DMS53 treated with DMSO at 0.1 percent for 48 hours (cell line): ENCODE data around the gene PRXL2C.
A peak's percentile ranks its signal among the peaks of the same experiment; 100 is the strongest.

Experiments
- DNase-seq: peaks from one replicate; lab custom pipeline; 2025; ENCODE audit not compliant: unreplicated experiment; lab: John Stamatoyannopoulos, UW

PRXL2C gene

GRCh38 chr9:96612966-96613589, 42.0 kb downstream of the PRXL2C start:
- DNase-seq, result no peak

DNA sequence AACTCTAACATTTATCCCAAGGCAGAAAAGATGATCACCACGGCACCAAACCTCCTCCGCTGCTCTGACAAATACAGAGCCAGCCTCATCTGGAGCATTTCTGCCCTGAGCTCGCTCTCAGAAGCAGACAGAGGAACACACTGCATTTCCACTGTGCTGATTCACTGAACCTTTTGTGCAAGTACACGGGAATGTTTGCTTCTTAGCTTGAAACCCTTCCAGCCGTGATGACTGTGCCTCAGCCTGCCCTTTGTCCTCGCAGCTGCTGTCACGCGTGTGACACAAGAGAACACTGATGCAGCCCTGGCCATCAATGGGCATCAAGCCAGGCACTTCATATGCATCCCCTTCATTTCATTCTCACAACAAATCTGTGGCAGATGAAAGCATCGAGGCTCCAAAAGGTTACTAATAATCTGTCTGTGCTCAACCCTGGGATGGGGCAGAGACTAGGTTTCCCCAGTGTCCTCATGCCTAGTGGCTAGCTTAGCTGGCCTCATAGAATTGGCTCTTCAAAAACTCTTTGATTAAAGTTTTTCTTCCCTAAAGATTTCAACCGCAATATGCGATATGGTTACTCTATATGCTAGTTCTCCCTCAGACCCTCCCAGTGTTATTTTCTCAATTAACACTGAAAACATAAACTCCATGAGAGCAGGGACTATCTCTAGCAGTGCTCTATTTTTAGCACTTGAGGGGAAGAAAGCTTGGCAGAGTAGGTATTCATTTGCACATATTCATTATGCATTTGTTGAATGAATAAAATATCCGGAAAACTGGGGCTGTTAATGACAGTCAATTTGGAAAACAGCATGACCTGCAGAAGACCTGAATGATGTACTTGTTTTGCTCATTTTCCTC, 42.8 kb downstream of the PRXL2C start:
- DNase-seq, result peak; percentile 51

DNA sequence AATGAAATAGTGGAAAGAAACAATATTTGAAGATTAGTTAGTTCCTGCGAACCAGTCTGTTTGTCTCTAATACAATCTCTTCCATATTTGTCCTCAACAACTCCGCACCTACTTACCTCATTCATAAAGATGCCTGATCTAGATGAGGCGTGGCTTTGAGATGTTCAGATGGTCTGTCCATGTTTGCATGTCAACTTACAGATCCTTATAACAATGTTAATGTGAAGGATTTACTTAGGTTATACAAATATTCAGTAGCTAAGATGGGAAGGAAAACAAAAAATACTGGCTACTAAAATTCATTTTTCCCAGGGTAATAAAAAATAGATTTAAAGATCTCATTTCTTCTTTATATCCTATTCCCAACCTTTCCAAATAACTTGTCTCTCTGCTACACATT, 43.8 kb downstream of the PRXL2C start:
- DNase-seq, result no peak

DNA sequence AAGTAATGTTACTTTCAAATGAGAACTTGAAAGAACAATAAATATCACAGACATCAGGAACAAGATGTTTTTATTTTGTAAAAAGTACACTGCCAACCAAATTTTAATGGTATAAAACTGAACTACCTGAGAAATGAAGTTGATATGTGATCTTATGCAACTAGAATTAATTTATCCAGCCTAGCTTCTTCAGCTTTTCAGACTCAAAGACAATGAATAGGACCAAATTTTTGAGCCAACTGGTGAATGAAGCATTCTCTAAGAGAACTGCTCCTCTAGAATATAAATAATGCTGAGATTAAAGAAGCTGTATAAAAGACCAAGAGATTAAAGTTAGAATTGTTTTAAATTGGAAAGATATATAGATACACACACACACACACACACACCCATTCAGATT, 45.4 kb downstream of the PRXL2C start:
- DNase-seq, result no peak

GRCh38 chr9:96607971-96608370, 47.1 kb downstream of the PRXL2C start:
- no peak for DNase-seq

GRCh38 chr9:96605328-96605727, 49.8 kb downstream of the PRXL2C start:
- DNase-seq, result no peak

DNA sequence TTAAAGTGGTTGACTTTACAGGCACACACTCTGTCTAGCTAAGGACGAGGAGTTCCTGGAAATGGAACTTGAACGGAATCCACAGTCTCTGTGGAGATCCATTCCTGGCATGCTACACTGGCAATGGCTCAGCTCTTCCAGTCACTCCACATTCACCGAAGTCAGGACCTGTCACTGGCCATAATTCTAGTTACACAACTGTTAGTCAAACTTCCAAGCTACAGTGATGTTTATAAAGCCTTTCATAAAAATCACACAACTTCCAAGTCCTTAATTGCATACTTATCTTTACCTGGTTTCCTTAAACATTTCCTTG, 51.2 kb downstream of the PRXL2C start:
- no peak for DNase-seq

GRCh38 chr9:96603305-96604003, 51.7 kb downstream of the PRXL2C start:
- no peak for DNase-seq

- no peak for DNase-seq
Measured at GRCh38 chr9:96599298-96599697, 55.8 kb downstream of the PRXL2C start.

DNA sequence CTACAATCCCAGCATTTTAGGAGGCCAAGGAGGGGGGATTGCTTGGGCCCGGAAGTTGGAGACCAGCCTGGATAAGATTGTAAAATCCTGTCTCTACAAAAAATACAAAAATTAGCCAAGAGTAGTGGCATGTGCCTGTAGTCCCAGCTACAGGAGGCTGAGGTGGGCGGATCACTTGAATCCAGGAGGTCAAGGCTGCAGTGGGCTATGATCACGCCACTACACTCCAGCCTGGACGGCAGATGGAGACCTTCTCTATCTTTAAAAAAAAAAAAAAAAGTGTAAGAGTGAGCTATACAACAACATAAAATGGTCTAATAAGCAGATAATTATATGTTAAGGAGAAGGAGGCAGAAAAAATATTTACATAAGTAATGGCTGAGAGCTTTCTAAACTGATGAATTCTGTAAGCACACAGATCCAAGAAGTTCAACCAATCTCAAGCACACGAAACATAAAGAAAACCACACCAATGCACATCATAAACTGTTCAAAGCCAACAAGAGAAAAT, 58.5 kb downstream of the PRXL2C start:
- DNase-seq, result no peak
